ENCODE results near the gene RTN1.

The RTN1 gene

GRCh38 chr14:59787045-59787674 is 83.4 kb downstream of the RTN1 start:
- ChIA-PET POLR2A (no interaction called here), CTCF (no interaction called here)

GRCh38 chr14:59785629-59786028 is 84.9 kb downstream of the RTN1 start:
- POLR2A ChIA-PET = no interaction called here
- DNase-seq (ENCODE audit: extremely low spot score) = no peak
- CTCF ChIA-PET = no interaction called here
- TF ChIP-seq CTCF (IDR thresholded peaks at IDR 0.05; ENCODE audit: control extremely low read depth, extremely low read depth, low read depth, missing control alignments) = no peak

More at GRCh38 chr14:59787045-59787674, 83.4 kb downstream of the RTN1 start:
- no peak for DNase-seq (ENCODE audit: extremely low spot score)
- TF ChIP-seq CTCF (IDR thresholded peaks at IDR 0.05; ENCODE audit: control extremely low read depth, extremely low read depth, low read depth, missing control alignments) = no peak

GRCh38 chr14:59782760-59783159 is 87.8 kb downstream of the RTN1 start:
- CTCF ChIA-PET = interaction anchor here (1.4 kb wide), 1 partner anchor 53 kb away, joined by 3 read pairs; no protein-coding TSS in a partner anchor
- DNase-seq (ENCODE audit: extremely low spot score) = no peak
- POLR2A ChIA-PET = no interaction called here
- TF ChIP-seq CTCF (IDR thresholded peaks at IDR 0.05; ENCODE audit: control extremely low read depth, extremely low read depth, low read depth, missing control alignments) = no peak

GRCh38 chr14:59777006-59777579 is 93.5 kb downstream of the RTN1 start:
- no peak for DNase-seq (ENCODE audit: extremely low spot score)
- no peak for TF ChIP-seq CTCF (IDR thresholded peaks at IDR 0.05; ENCODE audit: control extremely low read depth, extremely low read depth, low read depth, missing control alignments)
- ChIA-PET POLR2A (no interaction called here), CTCF (no interaction called here)

- CTCF ChIA-PET = no interaction called here
- POLR2A ChIA-PET = no interaction called here
These were observed 94.1 kb downstream of the RTN1 start for GRCh38 chr14:59776468-59776867.

GRCh38 chr14:59772233-59772632 is 98.3 kb downstream of the RTN1 start:
- no peak for TF ChIP-seq CTCF (IDR thresholded peaks at IDR 0.05; ENCODE audit: control extremely low read depth, extremely low read depth, low read depth, missing control alignments)
- ChIA-PET POLR2A (no interaction called here), CTCF (no interaction called here)
- DNase-seq (ENCODE audit: extremely low spot score) = no peak

More at GRCh38 chr14:59776468-59776867, 94.1 kb downstream of the RTN1 start:
- no peak for TF ChIP-seq CTCF (IDR thresholded peaks at IDR 0.05; ENCODE audit: control extremely low read depth, extremely low read depth, low read depth, missing control alignments)
- DNase-seq (ENCODE audit: extremely low spot score) = no peak
